Stimulated activated CD4-positive, alpha-beta T cell treated with anti-CD3 and anti-CD28 coated beads, Interleukin-15, amount 100 ng/mL, for 1 hour (primary cell): ENCODE results near the gene MAP3K2.

Source experiments
- DNase-seq, 2 donors: peaks; one replicate each; pipeline ENCODE4 v3.0.0-alpha.2; 2020; ENCODE audit warnings: low read depth in 1 of 2, low spot score in 1 of 2

Gene MAP3K2, protein sequence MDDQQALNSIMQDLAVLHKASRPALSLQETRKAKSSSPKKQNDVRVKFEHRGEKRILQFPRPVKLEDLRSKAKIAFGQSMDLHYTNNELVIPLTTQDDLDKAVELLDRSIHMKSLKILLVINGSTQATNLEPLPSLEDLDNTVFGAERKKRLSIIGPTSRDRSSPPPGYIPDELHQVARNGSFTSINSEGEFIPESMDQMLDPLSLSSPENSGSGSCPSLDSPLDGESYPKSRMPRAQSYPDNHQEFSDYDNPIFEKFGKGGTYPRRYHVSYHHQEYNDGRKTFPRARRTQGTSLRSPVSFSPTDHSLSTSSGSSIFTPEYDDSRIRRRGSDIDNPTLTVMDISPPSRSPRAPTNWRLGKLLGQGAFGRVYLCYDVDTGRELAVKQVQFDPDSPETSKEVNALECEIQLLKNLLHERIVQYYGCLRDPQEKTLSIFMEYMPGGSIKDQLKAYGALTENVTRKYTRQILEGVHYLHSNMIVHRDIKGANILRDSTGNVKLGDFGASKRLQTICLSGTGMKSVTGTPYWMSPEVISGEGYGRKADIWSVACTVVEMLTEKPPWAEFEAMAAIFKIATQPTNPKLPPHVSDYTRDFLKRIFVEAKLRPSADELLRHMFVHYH

DNA sequence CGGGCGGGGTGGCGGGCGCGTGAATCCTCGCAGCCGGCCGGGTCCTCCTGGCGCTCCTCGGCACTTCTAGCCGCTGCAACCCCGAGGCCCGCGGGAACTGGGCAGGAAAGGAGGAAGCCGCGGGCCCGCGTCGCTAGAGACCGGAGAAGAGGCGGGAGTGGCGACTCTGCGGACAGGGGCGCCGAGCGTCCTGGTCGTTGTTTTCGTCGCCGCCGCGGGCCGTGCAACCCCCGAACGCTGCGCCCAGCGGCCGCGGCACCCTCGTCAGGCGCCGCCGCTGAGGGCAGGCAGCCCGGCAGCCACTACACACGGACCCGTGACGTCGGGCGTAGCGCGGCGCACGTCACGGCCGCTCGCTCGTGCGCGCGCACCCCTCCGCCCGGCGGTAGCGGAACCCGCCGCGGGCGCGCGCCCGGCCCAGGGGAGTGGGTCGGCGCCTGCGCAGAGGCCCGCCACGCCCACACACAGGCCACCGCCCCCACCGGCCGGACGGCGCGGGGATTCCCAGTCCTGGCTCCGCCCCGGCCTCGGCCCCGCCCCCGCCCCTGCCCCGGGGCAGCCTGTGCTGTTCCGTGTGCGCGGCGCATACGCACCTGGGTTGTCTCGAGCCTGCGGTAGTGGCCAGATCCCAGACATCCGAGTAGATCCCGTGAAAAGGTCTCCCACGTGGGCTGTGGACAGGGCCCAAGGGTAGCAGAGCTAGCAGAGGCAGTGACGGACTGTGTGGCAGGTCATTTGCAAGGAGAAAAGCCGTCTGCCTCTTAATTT lies at the start of gene MAP3K2:
Gene MAP3K2 (minus strand): TSS at position 321 of the 768 bp plus-strand sequence. CDS start 44,846 bp downstream, outside the sequence.
- peak; percentile 97 to 98 for DNase-seq

DNA sequence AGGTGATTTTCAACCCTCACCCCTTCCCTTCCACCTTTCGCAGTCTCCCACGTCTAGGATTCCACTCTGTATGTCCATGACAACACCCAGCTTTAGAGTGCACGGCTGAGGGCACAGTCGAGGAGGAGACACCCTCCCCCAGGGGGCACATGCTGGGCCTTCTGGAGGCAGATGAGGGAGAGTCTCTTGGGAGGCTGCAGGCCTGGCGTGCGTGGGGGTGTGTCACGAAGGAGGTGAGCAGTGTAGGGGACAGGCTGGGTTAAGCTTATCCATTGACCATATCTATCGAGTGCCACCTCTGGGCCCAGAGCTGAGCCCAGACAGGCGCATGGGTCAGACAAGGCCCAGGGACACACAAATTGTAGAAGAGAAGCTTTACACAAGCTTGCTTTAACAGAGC lies 49.3 kb upstream of the MAP3K2 start:
- no peak for DNase-seq

DNA sequence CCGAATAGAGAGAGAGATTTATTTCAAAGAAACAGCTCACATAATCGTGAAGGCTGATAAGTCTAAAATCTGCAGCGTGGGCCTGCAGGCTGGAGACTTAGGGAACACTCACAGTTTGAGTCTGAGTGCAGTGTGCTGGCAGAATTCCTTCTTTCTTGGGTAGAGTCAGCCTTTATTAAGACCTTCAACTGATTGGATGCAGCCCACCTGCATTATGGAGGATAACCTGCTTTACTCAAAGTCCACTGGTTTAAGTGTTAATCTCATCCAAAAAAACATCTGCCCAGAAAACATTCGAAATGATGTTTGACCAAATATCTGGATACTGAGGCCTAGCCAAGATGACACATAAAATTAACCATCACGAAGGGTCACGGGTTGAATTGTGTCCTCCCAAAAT lies 46.7 kb upstream of the MAP3K2 start:
- DNase-seq, result no peak

DNA sequence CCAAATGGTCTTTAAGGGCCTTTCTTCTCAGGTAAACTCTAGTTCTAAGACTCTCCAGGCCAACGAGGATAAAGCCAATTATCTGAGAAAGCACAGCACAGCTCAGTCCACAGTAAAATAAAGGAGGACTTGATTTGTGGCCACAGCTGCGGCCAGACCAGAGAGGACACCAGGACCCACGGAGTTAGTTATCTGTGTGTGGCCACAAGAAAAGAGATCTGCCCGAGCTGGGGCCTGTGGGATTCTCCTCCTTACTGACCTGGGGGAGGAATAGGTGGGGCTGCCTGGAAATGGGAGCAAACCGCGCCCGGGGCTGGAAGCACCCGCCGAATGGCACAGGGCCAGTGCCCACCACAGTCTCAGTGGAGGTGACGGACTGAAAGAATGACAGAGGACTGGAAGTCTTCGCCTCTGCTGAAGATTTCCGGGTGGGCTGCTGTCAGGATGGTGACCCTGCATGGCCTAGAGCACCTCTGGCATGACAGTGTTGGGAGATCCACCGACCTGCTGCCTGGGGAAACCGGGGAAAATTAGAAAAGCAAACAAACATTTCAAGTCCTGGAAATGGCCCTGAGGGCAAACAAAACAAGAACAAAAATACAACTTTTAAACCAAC lies 43.7 kb upstream of the MAP3K2 start:
- no peak for DNase-seq

DNA sequence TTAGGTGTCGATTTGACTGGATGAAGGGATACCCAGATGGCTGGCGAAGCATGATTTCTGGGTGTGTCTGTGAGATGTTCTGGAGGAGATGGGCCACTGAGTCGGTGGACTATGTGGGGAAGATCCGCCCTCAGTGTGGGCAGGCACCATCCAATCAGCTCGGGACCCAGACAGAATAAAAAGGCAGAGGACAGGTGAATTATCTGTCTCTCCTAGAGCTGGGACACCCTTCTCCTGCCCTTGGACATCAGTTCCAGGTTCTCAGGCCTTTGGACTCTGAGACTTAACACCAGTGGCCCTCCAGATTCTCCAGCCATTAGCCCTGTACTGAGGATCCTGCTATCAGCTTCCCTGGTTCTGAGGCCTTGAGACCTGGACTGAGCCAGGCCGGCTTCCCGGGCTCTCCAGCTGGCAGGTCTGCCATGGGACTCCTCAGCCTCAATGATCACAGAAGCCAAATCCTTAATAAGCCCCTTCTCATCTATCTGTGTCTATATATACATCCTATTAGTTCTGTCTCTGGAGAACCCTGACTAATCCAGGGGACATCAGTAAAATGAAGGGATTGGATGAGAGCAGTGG lies 42.2 kb upstream of the MAP3K2 start:
- no peak for DNase-seq

DNA sequence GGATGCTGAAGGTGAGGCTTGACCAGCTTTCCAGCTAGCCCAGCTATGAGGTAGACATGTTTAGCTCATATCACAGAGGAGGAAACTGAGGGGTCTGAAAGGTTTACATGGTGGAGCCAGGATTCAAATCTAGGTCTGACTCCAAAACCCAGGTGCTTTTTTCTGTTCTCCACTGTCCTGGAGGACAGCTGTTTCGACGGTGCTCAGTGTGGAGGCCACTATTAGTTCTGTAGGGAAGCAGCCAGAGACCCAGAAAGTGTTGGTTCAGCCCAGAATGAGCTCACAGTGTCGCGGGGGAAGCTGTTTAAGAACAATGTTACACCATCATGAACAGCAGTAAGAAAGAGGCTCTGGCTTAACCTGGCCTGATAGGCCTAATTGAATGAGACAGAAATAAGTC lies 41.5 kb upstream of the MAP3K2 start:
- no peak for DNase-seq

DNA sequence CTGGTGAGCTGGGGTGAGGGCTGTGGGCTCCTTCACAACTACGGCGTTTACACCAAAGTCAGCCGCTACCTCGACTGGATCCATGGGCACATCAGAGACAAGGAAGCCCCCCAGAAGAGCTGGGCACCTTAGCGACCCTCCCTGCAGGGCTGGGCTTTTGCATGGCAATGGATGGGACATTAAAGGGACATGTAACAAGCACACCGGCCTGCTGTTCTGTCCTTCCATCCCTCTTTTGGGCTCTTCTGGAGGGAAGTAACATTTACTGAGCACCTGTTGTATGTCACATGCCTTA lies 41.0 kb upstream of the MAP3K2 start:
- no peak for DNase-seq

DNA sequence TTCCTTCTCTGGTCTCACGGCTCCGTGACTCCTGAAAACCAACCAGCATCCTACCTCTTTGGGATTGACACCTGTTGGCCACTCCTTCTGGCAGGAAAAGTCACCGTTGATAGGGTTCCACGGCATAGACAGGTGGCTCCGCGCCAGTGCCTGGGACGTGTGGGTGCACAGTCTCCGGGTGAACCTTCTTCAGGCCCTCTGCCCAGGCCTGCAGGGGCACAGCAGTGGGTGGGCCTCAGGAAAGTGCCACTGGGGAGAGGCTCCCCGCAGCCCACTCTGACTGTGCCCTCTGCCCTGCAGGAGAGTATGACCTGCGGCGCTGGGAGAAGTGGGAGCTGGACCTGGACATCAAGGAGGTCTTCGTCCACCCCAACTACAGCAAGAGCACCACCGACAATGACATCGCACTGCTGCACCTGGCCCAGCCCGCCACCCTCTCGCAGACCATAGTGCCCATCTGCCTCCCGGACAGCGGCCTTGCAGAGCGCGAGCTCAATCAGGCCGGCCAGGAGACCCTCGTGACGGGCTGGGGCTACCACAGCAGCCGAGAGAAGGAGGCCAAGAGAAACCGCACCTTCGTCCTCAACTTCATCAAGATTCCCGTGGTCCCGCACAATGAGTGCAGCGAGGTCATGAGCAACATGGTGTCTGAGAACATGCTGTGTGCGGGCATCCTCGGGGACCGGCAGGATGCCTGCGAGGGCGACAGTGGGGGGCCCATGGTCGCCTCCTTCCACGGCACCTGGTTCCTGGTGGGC lies 40.5 kb upstream of the MAP3K2 start:
- no peak for DNase-seq

DNA sequence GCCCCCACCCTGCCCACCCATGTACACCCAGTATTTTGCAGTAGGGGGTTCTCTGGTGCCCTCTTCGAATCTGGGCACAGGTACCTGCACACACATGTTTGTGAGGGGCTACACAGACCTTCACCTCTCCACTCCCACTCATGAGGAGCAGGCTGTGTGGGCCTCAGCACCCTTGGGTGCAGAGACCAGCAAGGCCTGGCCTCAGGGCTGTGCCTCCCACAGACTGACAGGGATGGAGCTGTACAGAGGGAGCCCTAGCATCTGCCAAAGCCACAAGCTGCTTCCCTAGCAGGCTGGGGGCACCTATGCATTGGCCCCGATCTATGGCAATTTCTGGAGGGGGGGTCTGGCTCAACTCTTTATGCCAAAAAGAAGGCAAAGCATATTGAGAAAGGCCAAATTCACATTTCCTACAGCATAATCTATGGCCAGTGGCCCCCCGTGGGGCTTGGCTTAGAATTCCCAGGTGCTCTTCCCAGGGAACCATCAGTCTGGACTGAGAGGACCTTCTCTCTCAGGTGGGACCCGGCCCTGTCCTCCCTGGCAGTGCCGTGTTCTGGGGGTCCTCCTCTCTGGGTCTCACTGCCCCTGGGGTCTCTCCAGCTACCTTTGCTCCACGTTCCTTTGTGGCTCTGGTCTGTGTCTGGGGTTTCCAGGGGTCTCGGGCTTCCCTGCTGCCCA lies 39.7 kb upstream of the MAP3K2 start:
- no peak for DNase-seq

DNA sequence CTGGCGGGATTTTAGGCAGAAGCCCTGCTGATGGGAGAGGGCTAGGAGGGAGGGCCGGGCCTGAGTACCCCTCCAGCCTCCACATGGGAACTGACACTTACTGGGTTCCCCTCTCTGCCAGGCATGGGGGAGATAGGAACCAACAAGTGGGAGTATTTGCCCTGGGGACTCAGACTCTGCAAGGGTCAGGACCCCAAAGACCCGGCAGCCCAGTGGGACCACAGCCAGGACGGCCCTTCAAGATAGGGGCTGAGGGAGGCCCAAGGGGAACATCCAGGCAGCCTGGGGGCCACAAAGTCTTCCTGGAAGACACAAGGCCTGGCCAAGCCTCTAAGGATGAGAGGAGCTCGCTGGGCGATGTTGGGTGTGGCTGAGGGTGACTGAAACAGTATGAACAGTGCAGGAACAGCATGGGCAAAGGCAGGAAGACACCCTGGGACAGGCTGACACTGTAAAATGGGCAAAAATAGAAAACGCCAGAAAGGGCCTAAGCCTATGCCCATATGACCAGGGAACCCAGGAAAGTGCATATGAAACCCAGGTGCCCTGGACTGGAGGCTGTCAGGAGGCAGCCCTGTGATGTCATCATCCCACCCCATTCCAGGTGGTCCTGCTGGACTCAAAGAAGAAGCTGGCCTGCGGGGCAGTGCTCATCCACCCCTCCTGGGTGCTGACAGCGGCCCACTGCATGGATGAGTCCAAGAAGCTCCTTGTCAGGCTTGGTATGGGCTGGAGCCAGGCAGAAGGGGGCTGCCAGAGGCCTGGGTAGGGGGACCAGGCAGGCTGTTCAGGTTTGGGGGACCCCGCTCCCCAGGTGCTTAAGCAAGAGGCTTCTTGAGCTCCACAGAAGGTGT lies 39.0 kb upstream of the MAP3K2 start:
- DNase-seq, result no peak

DNA sequence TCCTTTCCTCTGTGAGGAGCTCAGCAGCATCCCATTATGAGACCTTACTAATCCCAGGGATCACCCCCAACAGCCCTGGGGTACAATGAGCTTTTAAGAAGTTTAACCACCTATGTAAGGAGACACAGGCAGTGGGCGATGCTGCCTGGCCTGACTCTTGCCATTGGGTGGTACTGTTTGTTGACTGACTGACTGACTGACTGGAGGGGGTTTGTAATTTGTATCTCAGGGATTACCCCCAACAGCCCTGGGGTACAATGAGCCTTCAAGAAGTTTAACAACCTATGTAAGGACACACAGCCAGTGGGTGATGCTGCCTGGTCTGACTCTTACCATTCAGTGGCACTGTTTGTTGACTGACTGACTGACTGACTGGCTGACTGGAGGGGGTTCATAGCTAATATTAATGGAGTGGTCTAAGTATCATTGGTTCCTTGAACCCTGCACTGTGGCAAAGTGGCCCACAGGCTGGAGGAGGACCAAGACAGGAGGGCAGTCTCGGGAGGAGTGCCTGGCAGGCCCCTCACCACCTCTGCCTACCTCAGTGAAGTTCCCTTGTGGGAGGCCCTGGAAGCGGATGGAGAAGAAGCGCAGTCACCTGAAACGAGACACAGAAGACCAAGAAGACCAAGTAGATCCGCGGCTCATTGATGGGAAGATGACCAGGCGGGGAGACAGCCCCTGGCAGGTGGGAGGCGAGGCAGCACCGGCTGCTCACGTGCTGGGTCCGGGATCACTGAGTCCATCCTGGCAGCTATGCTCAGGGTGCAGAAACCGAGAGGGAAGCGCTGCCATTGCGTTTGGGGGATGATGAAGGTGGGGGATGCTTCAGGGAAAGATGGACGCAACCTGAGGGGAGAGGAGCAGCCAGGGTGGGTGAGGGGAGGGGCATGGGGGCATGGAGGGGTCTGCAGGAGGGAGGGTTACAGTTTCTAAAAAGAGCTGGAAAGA lies 38.0 kb upstream of the MAP3K2 start:
- DNase-seq, result no peak

DNA sequence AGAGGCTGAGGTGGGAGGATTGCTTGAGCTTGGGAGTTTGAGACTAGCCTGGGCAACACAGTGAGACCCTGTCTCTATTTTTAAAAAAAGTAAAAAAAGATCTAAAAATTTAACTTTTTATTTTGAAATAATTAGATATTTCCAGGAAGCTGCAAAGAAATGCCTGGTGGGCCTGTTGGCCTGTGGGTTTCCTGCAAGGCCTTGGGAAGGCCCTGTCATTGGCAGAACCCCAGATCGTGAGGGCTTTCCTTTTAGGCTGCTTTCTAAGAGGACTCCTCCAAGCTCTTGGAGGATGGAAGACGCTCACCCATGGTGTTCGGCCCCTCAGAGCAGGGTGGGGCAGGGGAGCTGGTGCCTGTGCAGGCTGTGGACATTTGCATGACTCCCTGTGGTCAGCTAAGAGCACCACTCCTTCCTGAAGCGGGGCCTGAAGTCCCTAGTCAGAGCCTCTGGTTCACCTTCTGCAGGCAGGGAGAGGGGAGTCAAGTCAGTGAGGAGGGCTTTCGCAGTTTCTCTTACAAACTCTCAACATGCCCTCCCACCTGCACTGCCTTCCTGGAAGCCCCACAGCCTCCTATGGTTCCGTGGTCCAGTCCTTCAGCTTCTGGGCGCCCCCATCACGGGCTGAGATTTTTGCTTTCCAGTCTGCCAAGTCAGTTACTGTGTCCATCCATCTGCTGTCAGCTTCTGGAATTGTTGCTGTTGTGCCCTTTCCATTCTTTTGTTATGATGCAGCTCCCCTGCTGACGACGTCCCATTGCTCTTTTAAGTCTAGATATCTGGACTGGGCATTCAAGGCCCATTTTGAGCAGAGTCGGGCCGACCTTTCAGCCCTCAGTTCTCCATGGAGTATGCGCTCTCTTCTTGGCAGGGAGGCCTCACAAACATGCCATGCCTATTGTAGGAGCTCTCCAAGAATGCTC lies 37.1 kb upstream of the MAP3K2 start:
- no peak for DNase-seq

DNA sequence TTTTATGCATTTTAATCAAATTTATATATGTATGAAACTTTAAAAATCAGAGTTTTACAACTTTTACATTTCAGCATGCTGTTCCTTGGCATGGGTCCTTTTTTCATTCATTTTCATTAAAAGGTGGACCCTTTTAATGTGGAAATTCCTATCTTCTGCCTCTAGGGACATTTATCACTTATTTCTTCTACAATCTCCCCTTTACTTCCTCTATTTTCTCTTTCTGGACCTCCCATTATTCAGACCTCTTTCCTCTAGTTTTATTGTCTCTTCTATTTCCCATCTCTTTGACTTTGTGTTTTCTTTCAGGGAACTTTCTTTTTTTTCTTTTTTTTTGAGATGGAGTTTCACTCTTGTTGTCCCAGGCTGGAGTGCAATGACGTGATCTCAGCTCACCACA lies 36.1 kb upstream of the MAP3K2 start:
- DNase-seq, result no peak

DNA sequence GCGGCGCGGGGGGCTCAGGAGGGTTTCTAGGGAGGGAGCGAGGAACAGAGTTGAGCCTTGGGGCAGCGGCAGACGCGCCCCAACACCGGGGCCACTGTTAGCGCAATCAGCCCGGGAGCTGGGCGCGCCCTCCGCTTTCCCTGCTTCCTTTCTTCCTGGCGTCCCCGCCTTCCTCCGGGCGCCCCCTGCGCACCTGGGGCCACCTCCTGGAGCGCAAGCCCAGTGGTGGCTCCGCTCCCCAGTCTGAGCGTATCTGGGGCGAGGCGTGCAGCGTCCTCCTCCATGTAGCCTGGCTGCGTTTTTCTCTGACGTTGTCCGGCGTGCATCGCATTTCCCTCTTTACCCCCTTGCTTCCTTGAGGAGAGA lies 35.7 kb upstream of the MAP3K2 start:
- no peak for DNase-seq

DNA sequence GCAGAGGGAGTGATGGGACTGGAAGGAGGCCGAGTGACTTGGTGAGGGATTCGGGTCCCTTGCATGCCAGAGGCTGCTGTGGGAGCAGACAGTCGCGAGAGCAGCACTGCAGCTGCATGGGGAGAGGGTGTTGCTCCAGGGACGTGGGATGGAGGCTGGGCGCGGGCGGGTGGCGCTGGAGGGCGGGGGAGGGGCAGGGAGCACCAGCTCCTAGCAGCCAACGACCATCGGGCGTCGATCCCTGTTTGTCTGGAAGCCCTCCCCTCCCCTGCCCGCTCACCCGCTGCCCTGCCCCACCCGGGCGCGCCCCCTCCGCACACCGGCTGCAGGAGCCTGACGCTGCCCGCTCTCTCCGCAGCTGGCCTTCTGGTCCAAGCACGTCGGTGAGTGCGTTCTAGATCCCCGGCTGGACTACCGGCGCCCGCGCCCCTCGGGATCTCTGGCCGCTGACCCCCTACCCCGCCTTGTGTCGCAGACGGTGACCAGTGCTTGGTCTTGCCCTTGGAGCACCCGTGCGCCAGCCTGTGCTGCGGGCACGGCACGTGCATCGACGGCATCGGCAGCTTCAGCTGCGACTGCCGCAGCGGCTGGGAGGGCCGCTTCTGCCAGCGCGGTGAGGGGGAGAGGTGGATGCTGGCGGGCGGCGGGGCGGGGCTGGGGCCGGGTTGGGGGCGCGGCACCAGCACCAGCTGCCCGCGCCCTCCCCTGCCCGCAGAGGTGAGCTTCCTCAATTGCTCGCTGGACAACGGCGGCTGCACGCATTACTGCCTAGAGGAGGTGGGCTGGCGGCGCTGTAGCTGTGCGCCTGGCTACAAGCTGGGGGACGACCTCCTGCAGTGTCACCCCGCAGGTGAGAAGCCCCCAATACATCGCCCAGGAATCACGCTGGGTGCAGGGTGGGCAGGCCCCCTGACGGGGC lies 35.0 kb upstream of the MAP3K2 start:
- no peak for DNase-seq
